Measurements from ENCODE around the gene CTCFL.
"Not testable (repeated sequence)": the region's sequence is repeated elsewhere in the genome, so short reads cannot be mapped to it uniquely, and the experiment has no call there.

The CTCFL gene

GRCh38 chr20:57478176-57478575 is 46.8 kb downstream of the CTCFL start:
- no peak for DNase-seq

- DNase-seq = no peak
Observed at GRCh38 chr20:57476641-57477461, 48.1 kb downstream of the CTCFL start.

- DNase-seq = no peak
Observed at GRCh38 chr20:57476084-57476526, 48.8 kb downstream of the CTCFL start.

GRCh38 chr20:57475388-57476083 is 49.4 kb downstream of the CTCFL start:
- no peak for DNase-seq

- no peak for DNase-seq
Observed at GRCh38 chr20:57474816-57475215, 50.1 kb downstream of the CTCFL start.

GRCh38 chr20:57474205-57474604 is 50.7 kb downstream of the CTCFL start:
- DNase-seq = no peak

GRCh38 chr20:57473246-57474048 is 51.5 kb downstream of the CTCFL start:
- DNase-seq = no peak

- DNase-seq = not testable (repeated sequence)
Observed at GRCh38 chr20:57472474-57472873, 52.5 kb downstream of the CTCFL start.

- no peak for DNase-seq
Observed at GRCh38 chr20:57471496-57472372, 53.2 kb downstream of the CTCFL start.

- DNase-seq = no peak
Observed at GRCh38 chr20:57470666-57471495, 54.1 kb downstream of the CTCFL start.

GRCh38 chr20:57470212-57470522 is 54.8 kb downstream of the CTCFL start:
- DNase-seq = no peak

- DNase-seq = no peak
Observed at GRCh38 chr20:57469418-57470211, 55.3 kb downstream of the CTCFL start.

- DNase-seq = no peak
Observed at GRCh38 chr20:57468523-57469417, 56.2 kb downstream of the CTCFL start.

GRCh38 chr20:57467742-57468141 is 57.2 kb downstream of the CTCFL start:
- DNase-seq = no peak

GRCh38 chr20:57465943-57466342 is 59.0 kb downstream of the CTCFL start:
- DNase-seq = no peak

- no peak for DNase-seq
Observed at GRCh38 chr20:57465486-57465885, 59.5 kb downstream of the CTCFL start.

- DNase-seq = no peak
Observed at GRCh38 chr20:57464642-57465211, 60.2 kb downstream of the CTCFL start.

GRCh38 chr20:57462781-57463180 is 62.2 kb downstream of the CTCFL start:
- no peak for DNase-seq

- DNase-seq = no peak
Observed at GRCh38 chr20:57461726-57462125, 63.2 kb downstream of the CTCFL start.
